Neural cell (in vitro differentiated cells): ENCODE results near the gene TNFAIP3. TPM values are rescaled to one million over a fixed set of nuclear protein-coding genes. Genes with fewer than 3 reads are reported as not detected.
A peak's percentile ranks its signal among the peaks of the same experiment; 100 is the strongest.

Experiments
- H2AFZ ChIP-seq: fragments of 200-600, 300-800 bp; sonication (generic), shearing (Covaris generic); 2 replicates; pipeline ENCODE4 v1.6.0; 2014; ENCODE audit warnings: low read depth, mild to moderate bottlenecking, antibody characterized with exemption, low read length, moderate library complexity
- H3F3A ChIP-seq: fragments of 200-600 bp; shearing (Covaris generic); 2 replicates; pipeline ENCODE4 v1.6.1; 2016; ENCODE audit warnings: mild to moderate bottlenecking, moderate library complexity, mixed read lengths, antibody characterized with exemption, low read length; ENCODE audit not compliant: insufficient read depth, poor library complexity, severe bottlenecking
- H3K27ac ChIP-seq: fragments of 200-600, 300-800 bp; sonication (generic), shearing (Covaris generic); 2 replicates; pipeline ENCODE4 v1.5.1; 2014; ENCODE audit warnings: mild to moderate bottlenecking, low read length, moderate library complexity
- H3K27me3 ChIP-seq: fragments of 300-800, 200-600 bp; sonication (generic), shearing (Covaris generic); 2 replicates; pipeline ENCODE4 v1.6.0; 2014; ENCODE audit warnings: mild to moderate bottlenecking, low read depth, low read length, moderate library complexity; ENCODE audit not compliant: insufficient read depth
- H3K36me3 ChIP-seq: fragments of 300-800, 200-600 bp; sonication (generic), shearing (Covaris generic); 2 replicates; pipeline ENCODE4 v1.5.1; 2014; ENCODE audit warnings: mild to moderate bottlenecking, antibody characterized with exemption, low read length, moderate library complexity; ENCODE audit not compliant: insufficient read depth
- H3K4me2 ChIP-seq: fragments of 300-800, 200-600 bp; sonication (generic), shearing (Covaris generic); 2 replicates; pipeline ENCODE4 v1.6.0; 2014; ENCODE audit warnings: mild to moderate bottlenecking, low read length
- H3K4me3 ChIP-seq: fragments of 300-800, 200-600 bp; sonication (generic), shearing (Covaris generic); 2 replicates; pipeline ENCODE4 v1.5.1; 2014; ENCODE audit warnings: mild to moderate bottlenecking, low read length, moderate library complexity
- H3K79me2 ChIP-seq: fragments of 200-600 bp; shearing (Covaris generic); replicated peaks from 2 replicates; pipeline ENCODE4 v1.6.0; 2014; ENCODE audit warnings: mild to moderate bottlenecking, low read length, moderate library complexity; ENCODE audit not compliant: insufficient read depth
- H3K9ac ChIP-seq: fragments of 300-800, 200-600 bp; sonication (generic), shearing (Covaris generic); 2 replicates; pipeline ENCODE4 v1.6.1; 2016; ENCODE audit warnings: mild to moderate bottlenecking, low read length, mixed read lengths
- H3K9me2 ChIP-seq: fragments of 200-600 bp; shearing (Covaris generic); 2 replicates; pipeline ENCODE4 v1.6.1; 2016; ENCODE audit warnings: mild to moderate bottlenecking, low read length, mixed read lengths; ENCODE audit not compliant: insufficient read depth
- H3K9me3 ChIP-seq: fragments of 200-600, 300-800 bp; sonication (generic), shearing (Covaris generic); 2 replicates; pipeline ENCODE4 v1.6.1; 2016; ENCODE audit warnings: mild to moderate bottlenecking, mixed run types, low read length, moderate library complexity, mixed read lengths
- H4K20me1 ChIP-seq: fragments of 200-600 bp; shearing (Covaris generic); 2 replicates; pipeline ENCODE4 v1.6.1; 2016; ENCODE audit warnings: mild to moderate bottlenecking, mixed run types; ENCODE audit not compliant: insufficient read depth
- EP300 ChIP-seq: fragments of 450-650 bp; conservative IDR thresholded peaks from 2 replicates; pipeline ENCODE4 v1.6.1; 2014; ENCODE audit warnings: antibody characterized with exemption, mild to moderate bottlenecking, moderate library complexity; ENCODE audit not compliant: poor library complexity, severe bottlenecking
- EZH2 ChIP-seq: fragments of 200-600, 300-800 bp; shearing (Covaris generic), sonication (generic); IDR thresholded peaks from 2 replicates; pipeline ENCODE4 v1.6.1; 2014; ENCODE audit warnings: antibody characterized with exemption, low read length, borderline replicate concordance, mild to moderate bottlenecking; ENCODE audit not compliant: insufficient read depth, poor library complexity, severe bottlenecking
- MXI1 ChIP-seq: fragments of 450-650 bp; conservative IDR thresholded peaks from 2 replicates; pipeline ENCODE4 v1.6.1; 2014; ENCODE audit warnings: antibody characterized with exemption, mild to moderate bottlenecking; ENCODE audit not compliant: poor library complexity, severe bottlenecking
- POLR2AphosphoS5 ChIP-seq: IDR thresholded peaks from 2 replicates; pipeline ENCODE4 v1.6.1; 2012
- RAD21 ChIP-seq: fragments of 450-650 bp; conservative IDR thresholded peaks from 2 replicates; pipeline ENCODE4 v1.6.1; 2014; ENCODE audit warnings: antibody characterized with exemption, mild to moderate bottlenecking, moderate library complexity
- SMC3 ChIP-seq: fragments of 450-650 bp; conservative IDR thresholded peaks from 2 replicates; pipeline ENCODE4 v1.6.1; 2014; ENCODE audit warnings: antibody characterized with exemption, mild to moderate bottlenecking, moderate library complexity; ENCODE audit not compliant: poor library complexity
- TAF1 ChIP-seq: IDR thresholded peaks from 2 replicates; pipeline ENCODE4 v1.6.1; 2012; ENCODE audit warnings: low read depth
- polyA minus RNA-seq: library from RNA; depleted of rRNA, polyadenylated mRNA; stranded (reverse); fragments of >200 nt; gene quantifications from 2 replicates; pipeline ENCODE4 v1.2.3, GENCODE V29; 2014
- polyA plus RNA-seq: library from polyadenylated mRNA; depleted of rRNA; stranded (reverse); fragments of >200 nt; gene quantifications from 2 replicates; pipeline ENCODE4 v1.2.3, GENCODE V29; 2014
- TF ChIP-seq, protein P1 (sequence below): IDR thresholded peaks from 2 replicates; pipeline ENCODE4 v1.6.1; 2012; ENCODE audit warnings: borderline replicate concordance
- TF ChIP-seq, protein P2 (sequence below): fragments of 450-650 bp; IDR thresholded peaks from 2 replicates; pipeline ENCODE4 v1.5.1; 2014; ENCODE audit warnings: antibody characterized with exemption, mild to moderate bottlenecking, moderate library complexity; ENCODE audit not compliant: poor library complexity, severe bottlenecking

TNFAIP3 gene
- polyA plus RNA-seq, result 0.20 and 0.70 TPM in 2 replicates
- 0.24 and 1.0 TPM in 2 replicates for polyA minus RNA-seq

DNA sequence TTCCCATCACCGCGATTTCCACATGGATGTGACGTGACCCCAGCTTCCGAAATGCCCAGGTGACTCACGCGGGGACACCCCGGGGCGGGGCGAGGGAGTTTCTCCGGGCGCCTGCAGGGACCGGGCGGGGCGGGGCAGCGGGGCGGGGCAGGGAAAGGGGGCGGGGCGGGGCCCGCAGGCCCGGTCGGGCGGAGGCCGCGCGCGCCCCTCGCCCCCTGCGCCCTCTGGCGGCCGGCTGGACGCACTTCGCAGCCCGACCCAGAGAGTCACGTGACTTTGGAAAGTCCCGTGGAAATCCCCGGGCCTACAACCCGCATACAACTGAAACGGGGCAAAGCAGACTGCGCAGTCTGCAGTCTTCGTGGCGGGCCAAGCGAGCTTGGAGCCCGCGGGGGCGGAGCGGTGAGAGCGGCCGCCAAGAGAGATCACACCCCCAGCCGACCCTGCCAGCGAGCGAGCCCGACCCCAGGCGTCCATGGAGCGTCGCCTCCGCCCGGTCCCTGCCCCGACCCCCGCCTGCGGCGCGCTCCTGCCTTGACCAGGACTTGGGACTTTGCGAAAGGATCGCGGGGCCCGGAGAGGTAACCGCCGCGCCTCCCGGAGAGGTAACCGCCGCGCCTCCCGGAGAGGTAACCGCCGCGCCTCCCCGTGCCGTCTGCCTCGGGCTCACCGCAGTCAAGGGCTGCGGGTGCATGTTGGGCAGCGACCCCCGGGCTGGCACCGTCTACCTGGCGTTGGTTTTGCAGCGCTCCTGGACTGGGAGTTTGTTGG lies at the start of gene TNFAIP3:
Gene TNFAIP3, plus strand, starts transcription at position 346 of the 771 bp plus-strand sequence. CDS start 3,969 bp downstream, outside the sequence.
- Histone ChIP-seq H4K20me1 (no peaks in the 10 kb centered on the region), H3K36me3 (no peaks in the 10 kb centered on the region), H3K9me3 (no peaks in the 10 kb centered on the region), H3K79me2 (no peaks in the 10 kb centered on the region), H3K9ac (peak within 1 kb of the TSS; percentile 61), H3K27me3 (peaks cover 18% of the 10 kb centered on the region), H2AFZ (peak within 1 kb of the TSS; percentile 42), H3K9me2 (no peaks in the 10 kb centered on the region), H3K27ac (no peak within 1 kb of the TSS), H3K4me3 (peak within 1 kb of the TSS; percentile 76), H3F3A (no peaks in the 10 kb centered on the region), H3K4me2 (peak within 1 kb of the TSS; percentile 49)
- TF ChIP-seq EP300, result no peak
- TF ChIP-seq, protein P1, sequence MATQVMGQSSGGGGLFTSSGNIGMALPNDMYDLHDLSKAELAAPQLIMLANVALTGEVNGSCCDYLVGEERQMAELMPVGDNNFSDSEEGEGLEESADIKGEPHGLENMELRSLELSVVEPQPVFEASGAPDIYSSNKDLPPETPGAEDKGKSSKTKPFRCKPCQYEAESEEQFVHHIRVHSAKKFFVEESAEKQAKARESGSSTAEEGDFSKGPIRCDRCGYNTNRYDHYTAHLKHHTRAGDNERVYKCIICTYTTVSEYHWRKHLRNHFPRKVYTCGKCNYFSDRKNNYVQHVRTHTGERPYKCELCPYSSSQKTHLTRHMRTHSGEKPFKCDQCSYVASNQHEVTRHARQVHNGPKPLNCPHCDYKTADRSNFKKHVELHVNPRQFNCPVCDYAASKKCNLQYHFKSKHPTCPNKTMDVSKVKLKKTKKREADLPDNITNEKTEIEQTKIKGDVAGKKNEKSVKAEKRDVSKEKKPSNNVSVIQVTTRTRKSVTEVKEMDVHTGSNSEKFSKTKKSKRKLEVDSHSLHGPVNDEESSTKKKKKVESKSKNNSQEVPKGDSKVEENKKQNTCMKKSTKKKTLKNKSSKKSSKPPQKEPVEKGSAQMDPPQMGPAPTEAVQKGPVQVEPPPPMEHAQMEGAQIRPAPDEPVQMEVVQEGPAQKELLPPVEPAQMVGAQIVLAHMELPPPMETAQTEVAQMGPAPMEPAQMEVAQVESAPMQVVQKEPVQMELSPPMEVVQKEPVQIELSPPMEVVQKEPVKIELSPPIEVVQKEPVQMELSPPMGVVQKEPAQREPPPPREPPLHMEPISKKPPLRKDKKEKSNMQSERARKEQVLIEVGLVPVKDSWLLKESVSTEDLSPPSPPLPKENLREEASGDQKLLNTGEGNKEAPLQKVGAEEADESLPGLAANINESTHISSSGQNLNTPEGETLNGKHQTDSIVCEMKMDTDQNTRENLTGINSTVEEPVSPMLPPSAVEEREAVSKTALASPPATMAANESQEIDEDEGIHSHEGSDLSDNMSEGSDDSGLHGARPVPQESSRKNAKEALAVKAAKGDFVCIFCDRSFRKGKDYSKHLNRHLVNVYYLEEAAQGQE, result peak; percentile 8
- TF ChIP-seq MXI1, result peak; percentile 40
- TF ChIP-seq POLR2AphosphoS5, result no peak
- peak; percentile 74 for TF ChIP-seq SMC3
- no peak for TF ChIP-seq TAF1
- peak; percentile 60 for TF ChIP-seq RAD21
- no peak for TF ChIP-seq EZH2
- TF ChIP-seq, protein P2, sequence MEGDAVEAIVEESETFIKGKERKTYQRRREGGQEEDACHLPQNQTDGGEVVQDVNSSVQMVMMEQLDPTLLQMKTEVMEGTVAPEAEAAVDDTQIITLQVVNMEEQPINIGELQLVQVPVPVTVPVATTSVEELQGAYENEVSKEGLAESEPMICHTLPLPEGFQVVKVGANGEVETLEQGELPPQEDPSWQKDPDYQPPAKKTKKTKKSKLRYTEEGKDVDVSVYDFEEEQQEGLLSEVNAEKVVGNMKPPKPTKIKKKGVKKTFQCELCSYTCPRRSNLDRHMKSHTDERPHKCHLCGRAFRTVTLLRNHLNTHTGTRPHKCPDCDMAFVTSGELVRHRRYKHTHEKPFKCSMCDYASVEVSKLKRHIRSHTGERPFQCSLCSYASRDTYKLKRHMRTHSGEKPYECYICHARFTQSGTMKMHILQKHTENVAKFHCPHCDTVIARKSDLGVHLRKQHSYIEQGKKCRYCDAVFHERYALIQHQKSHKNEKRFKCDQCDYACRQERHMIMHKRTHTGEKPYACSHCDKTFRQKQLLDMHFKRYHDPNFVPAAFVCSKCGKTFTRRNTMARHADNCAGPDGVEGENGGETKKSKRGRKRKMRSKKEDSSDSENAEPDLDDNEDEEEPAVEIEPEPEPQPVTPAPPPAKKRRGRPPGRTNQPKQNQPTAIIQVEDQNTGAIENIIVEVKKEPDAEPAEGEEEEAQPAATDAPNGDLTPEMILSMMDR, result peak; percentile 76

DNA sequence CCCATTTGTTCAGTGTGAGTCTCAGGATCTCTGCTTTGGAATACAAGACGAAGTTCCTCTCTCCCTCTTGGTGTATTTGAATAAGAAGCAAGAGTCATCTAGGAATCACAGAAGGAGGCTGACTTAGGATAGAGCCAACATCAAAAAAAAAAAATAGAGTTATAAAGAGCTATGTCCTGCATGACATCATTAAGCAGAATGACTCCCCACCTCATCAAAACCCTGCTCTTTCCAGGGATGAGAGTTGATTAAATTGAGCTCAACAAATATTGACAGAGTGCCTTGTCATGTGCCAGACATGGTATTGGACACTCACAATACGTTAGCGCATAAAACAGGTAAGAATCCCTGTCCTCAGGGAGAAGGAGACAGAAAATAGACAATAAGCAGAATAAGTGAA lies 48.6 kb upstream of the TNFAIP3 start:
- H3K36me3 ChIP-seq, result no peaks in the 10 kb centered on the region
- H4K20me1 ChIP-seq, result no peaks in the 10 kb centered on the region
- no peaks in the 10 kb centered on the region for H3K79me2 ChIP-seq
- H2AFZ ChIP-seq, result no peak overlapping the region
- H3K9ac ChIP-seq, result no peak overlapping the region
- H3F3A ChIP-seq, result no peaks in the 10 kb centered on the region
- H3K27ac ChIP-seq, result no peak overlapping the region
- H3K9me3 ChIP-seq, result no peaks in the 10 kb centered on the region
- H3K9me2 ChIP-seq, result no peaks in the 10 kb centered on the region
- no peak overlapping the region for H3K4me2 ChIP-seq
- no peaks in the 10 kb centered on the region for H3K27me3 ChIP-seq
- H3K4me3 ChIP-seq, result no peak overlapping the region
- TF ChIP-seq, protein P1, result no peak
- TF ChIP-seq POLR2AphosphoS5 (no peak), SMC3 (no peak), RAD21 (no peak), TAF1 (no peak), EZH2 (no peak), MXI1 (no peak), EP300 (no peak)
- TF ChIP-seq, protein P2, result no peak
